ENCODE results near the gene QRICH2. TPM values are rescaled to one million over a fixed set of nuclear protein-coding genes. Genes with fewer than 3 reads are reported as not detected.

QRICH2 gene
- total and polyA plus RNA-seq, 2 donors: 2.4 to 3.2 TPM

- Histone ChIP-seq H3K4me3 (ENCODE audit: low read depth, low read length) (no peak overlapping the region), H3K4me1 (ENCODE audit: insufficient read depth) (no peaks in the 10 kb centered on the region), H3K27ac (ENCODE audit: low read depth) (no peak overlapping the region), H3K36me3 (ENCODE audit: insufficient read depth) (no peaks in the 10 kb centered on the region)
- WGBS: 90% methylated on average over 6 of the region's 6 CpGs
- DNase-seq (ENCODE audit: extremely low spot score): no peak
Observed at GRCh38 chr17:76337413-76337777, 29.3 kb upstream of the QRICH2 start.

- no peak for DNase-seq (ENCODE audit: extremely low spot score)
- WGBS: 93% methylated on average over 7 of the region's 7 CpGs
- H3K4me3 ChIP-seq (ENCODE audit: low read depth, low read length): no peak overlapping the region
Observed at GRCh38 chr17:76336756-76337412, 28.8 kb upstream of the QRICH2 start.

GRCh38 chr17:76335716-76336381 lies 27.8 kb upstream of the QRICH2 start:
- no peak overlapping the region for H3K4me3 ChIP-seq (ENCODE audit: low read depth, low read length)
- no peaks in the 10 kb centered on the region for H3K36me3 ChIP-seq (ENCODE audit: insufficient read depth)
- WGBS: 97% methylated on average over 9 of the region's 9 CpGs
- H3K27ac ChIP-seq (ENCODE audit: low read depth): no peak overlapping the region
- no peaks in the 10 kb centered on the region for H3K4me1 ChIP-seq (ENCODE audit: insufficient read depth)
- no peak for DNase-seq (ENCODE audit: extremely low spot score)

More at GRCh38 chr17:76336756-76337412, 28.8 kb upstream of the QRICH2 start:
- Histone ChIP-seq H3K4me1 (ENCODE audit: insufficient read depth) (no peaks in the 10 kb centered on the region), H3K27ac (ENCODE audit: low read depth) (no peak overlapping the region), H3K36me3 (ENCODE audit: insufficient read depth) (no peaks in the 10 kb centered on the region)

GRCh38 chr17:76333673-76334505 lies 25.8 kb upstream of the QRICH2 start:
- Histone ChIP-seq H3K27ac (ENCODE audit: low read depth) (no peak overlapping the region), H3K4me1 (ENCODE audit: insufficient read depth) (no peaks in the 10 kb centered on the region), H3K36me3 (ENCODE audit: insufficient read depth) (peaks cover 2% of the 10 kb centered on the region), H3K4me3 (ENCODE audit: low read depth, low read length) (no peak overlapping the region)
- 87% methylated on average over 11 of the region's 11 CpGs for WGBS
- DNase-seq (ENCODE audit: extremely low spot score): no peak

GRCh38 chr17:76331083-76331482 lies 23.0 kb upstream of the QRICH2 start:
- Histone ChIP-seq H3K4me3 (ENCODE audit: low read depth, low read length) (no peak overlapping the region), H3K36me3 (ENCODE audit: insufficient read depth) (peaks cover 2% of the 10 kb centered on the region), H3K27ac (ENCODE audit: low read depth) (no peak overlapping the region), H3K4me1 (ENCODE audit: insufficient read depth) (no peaks in the 10 kb centered on the region)
- no peak for DNase-seq (ENCODE audit: extremely low spot score)
- WGBS: 91% methylated on average over 2 of the region's 2 CpGs

- H3K36me3 ChIP-seq (ENCODE audit: insufficient read depth): peaks cover 2% of the 10 kb centered on the region
- no peak for DNase-seq (ENCODE audit: extremely low spot score)
Observed at GRCh38 chr17:76329664-76330063, 21.6 kb upstream of the QRICH2 start.

GRCh38 chr17:76327696-76328095 lies 19.6 kb upstream of the QRICH2 start:
- 88% methylated on average over 6 of the region's 6 CpGs for WGBS
- Histone ChIP-seq H3K4me3 (ENCODE audit: low read depth, low read length) (no peak overlapping the region), H3K27ac (ENCODE audit: low read depth) (no peak overlapping the region), H3K4me1 (ENCODE audit: insufficient read depth) (no peaks in the 10 kb centered on the region), H3K36me3 (ENCODE audit: insufficient read depth) (peaks cover 2% of the 10 kb centered on the region)
- no peak for DNase-seq (ENCODE audit: extremely low spot score)

More at GRCh38 chr17:76329664-76330063, 21.6 kb upstream of the QRICH2 start:
- Histone ChIP-seq H3K4me1 (ENCODE audit: insufficient read depth) (no peaks in the 10 kb centered on the region), H3K27ac (ENCODE audit: low read depth) (no peak overlapping the region), H3K4me3 (ENCODE audit: low read depth, low read length) (no peak overlapping the region)
- 87% methylated on average over 8 of the region's 8 CpGs for WGBS

- no peak overlapping the region for H3K4me3 ChIP-seq (ENCODE audit: low read depth, low read length)
- 85% methylated on average over 1 of the region's 1 CpG for WGBS
- DNase-seq (ENCODE audit: extremely low spot score): no peak
- peaks cover 2% of the 10 kb centered on the region for H3K36me3 ChIP-seq (ENCODE audit: insufficient read depth)
- H3K4me1 ChIP-seq (ENCODE audit: insufficient read depth): no peaks in the 10 kb centered on the region
- no peak overlapping the region for H3K27ac ChIP-seq (ENCODE audit: low read depth)
Observed at GRCh38 chr17:76326306-76326705, 18.2 kb upstream of the QRICH2 start.

- no peak for DNase-seq (ENCODE audit: extremely low spot score)
- WGBS: 65% methylated on average over 3 of the region's 3 CpGs
- H3K36me3 ChIP-seq (ENCODE audit: insufficient read depth): peaks cover 1% of the 10 kb centered on the region
Observed at GRCh38 chr17:76318586-76318985, 10.5 kb upstream of the QRICH2 start.

GRCh38 chr17:76317535-76317934 lies 9.5 kb upstream of the QRICH2 start:
- no peak overlapping the region for H3K27ac ChIP-seq (ENCODE audit: low read depth)

More at GRCh38 chr17:76318586-76318985, 10.5 kb upstream of the QRICH2 start:
- H3K27ac ChIP-seq (ENCODE audit: low read depth): no peak overlapping the region
- no peaks in the 10 kb centered on the region for H3K4me1 ChIP-seq (ENCODE audit: insufficient read depth)
- no peak overlapping the region for H3K4me3 ChIP-seq (ENCODE audit: low read depth, low read length)

GRCh38 chr17:76314392-76315227 lies 6.5 kb upstream of the QRICH2 start:
- DNase-seq (ENCODE audit: extremely low spot score): no peak
- H3K4me1 ChIP-seq (ENCODE audit: insufficient read depth): no peaks in the 10 kb centered on the region
- WGBS: 49% methylated on average over 15 of the region's 15 CpGs
- H3K27ac ChIP-seq (ENCODE audit: low read depth): no peak overlapping the region
- peaks cover 1% of the 10 kb centered on the region for H3K36me3 ChIP-seq (ENCODE audit: insufficient read depth)
- H3K4me3 ChIP-seq (ENCODE audit: low read depth, low read length): no peak overlapping the region

More at GRCh38 chr17:76317535-76317934, 9.5 kb upstream of the QRICH2 start:
- Histone ChIP-seq H3K36me3 (ENCODE audit: insufficient read depth) (peaks cover 1% of the 10 kb centered on the region), H3K4me3 (ENCODE audit: low read depth, low read length) (no peak overlapping the region), H3K4me1 (ENCODE audit: insufficient read depth) (no peaks in the 10 kb centered on the region)
- 91% methylated on average over 2 of the region's 2 CpGs for WGBS
- DNase-seq (ENCODE audit: extremely low spot score): no peak

GRCh38 chr17:76312735-76313134 lies 4.7 kb upstream of the QRICH2 start:
- H3K4me3 ChIP-seq (ENCODE audit: low read depth, low read length): no peak overlapping the region
- no peak overlapping the region for H3K27ac ChIP-seq (ENCODE audit: low read depth)
- H3K4me1 ChIP-seq (ENCODE audit: insufficient read depth): no peaks in the 10 kb centered on the region
- WGBS: 88% methylated on average over 9 of the region's 9 CpGs
- DNase-seq (ENCODE audit: extremely low spot score): no peak
- no peaks in the 10 kb centered on the region for H3K36me3 ChIP-seq (ENCODE audit: insufficient read depth)

GRCh38 chr17:76309461-76309860 lies 1.4 kb upstream of the QRICH2 start:
- no peak overlapping the region for H3K4me3 ChIP-seq (ENCODE audit: low read depth, low read length)

More at GRCh38 chr17:76309461-76309860, 1.4 kb upstream of the QRICH2 start:
- peaks cover 1% of the 10 kb centered on the region for H3K36me3 ChIP-seq (ENCODE audit: insufficient read depth)
- H3K27ac ChIP-seq (ENCODE audit: low read depth): no peak overlapping the region
- 89% methylated on average over 4 of the region's 4 CpGs for WGBS
- DNase-seq (ENCODE audit: extremely low spot score): no peak
- H3K4me1 ChIP-seq (ENCODE audit: insufficient read depth): no peaks in the 10 kb centered on the region

Measured in urinary bladder (tissue), 4 donors.